Thyroid gland (tissue), 4 donors: ENCODE results near the gene CLDN11. TPM values are rescaled to one million over a fixed set of nuclear protein-coding genes. Genes with fewer than 3 reads are reported as not detected.

Source experiments
- DNase-seq, 2 donors: peaks; one replicate each; pipeline ENCODE4 v3.0.0-alpha.2; 2019
- H3K27ac ChIP-seq, 3 donors: fragments of 200-600 bp; sonication (generic); 1 replicate in 2 of 3; 2 replicates in 1 of 3; pipeline ENCODE4 v1.5.1; 2016 to 2019; ENCODE audit warnings: mild to moderate bottlenecking in 1 of 3, moderate library complexity in 1 of 3
- H3K27me3 ChIP-seq: fragments of 200-600 bp; sonication (generic); one replicate; pipeline ENCODE4 v1.5.1; 2019
- H3K36me3 ChIP-seq, 2 donors: fragments of 200-600 bp; sonication (generic); one replicate each; pipeline ENCODE4 v1.5.1; 2016 to 2019
- H3K4me1 ChIP-seq, 2 donors: fragments of 200-600 bp; sonication (generic); one replicate each; pipeline ENCODE4 v1.5.1; 2017 to 2019
- H3K4me3 ChIP-seq, 3 donors: fragments of 200-600 bp; sonication (generic); replicated peaks in 1 of 3; 1 replicate in 2 of 3; 2 replicates in 1 of 3; pipeline ENCODE4 v1.5.1; 2016; ENCODE audit warnings: mild to moderate bottlenecking in 1 of 3
- H3K9me3 ChIP-seq: fragments of 200-600 bp; sonication (generic); one replicate; pipeline ENCODE4 v1.5.1; 2017
- POLR2A ChIP-seq, 2 donors: fragments of 450-650 bp; IDR thresholded peaks; one replicate each; pipeline ENCODE4 v1.6.1; 2017; ENCODE audit warnings: antibody characterized with exemption in 2 of 2, mild to moderate bottlenecking in 2 of 2, moderate library complexity in 1 of 2
- WGBS, 2 donors: methylation state at CpG; one replicate each; pipeline ENCODE4 v1.1.5; 2017; 5-methylcytosine and 5-hydroxymethylcytosine counted together
- intact Hi-C: fragments of 100-400 bp; cut with DNase I; formaldehyde crosslinking; loops from one replicate; pipeline ENCODE4 v1.15.1; 2023
- total RNA-seq, 4 donors: library from RNA; depleted of rRNA; stranded (reverse); fragments of >200 nt; gene quantifications; one replicate each; pipeline ENCODE4 v1.2.3, GENCODE V29; 2016
- TF ChIP-seq, protein P1 (sequence below), 6 experiments: fragments of 200-600 bp in 3 of 6; fragments of 450-650 bp in 3 of 6; sonication (generic) in 3 of 6; IDR thresholded peaks; one replicate each; pipeline ENCODE4 v1.5.1; 2016 to 2019; ENCODE audit warnings: antibody characterized with exemption in 6 of 6, mild to moderate bottlenecking in 2 of 6, inconsistent platforms in 1 of 6, moderate library complexity in 1 of 6

The CLDN11 gene
- total RNA-seq, 4 donors from 2014 or later, result 3.2 to 6.6 (median 4.6) TPM

DNA sequence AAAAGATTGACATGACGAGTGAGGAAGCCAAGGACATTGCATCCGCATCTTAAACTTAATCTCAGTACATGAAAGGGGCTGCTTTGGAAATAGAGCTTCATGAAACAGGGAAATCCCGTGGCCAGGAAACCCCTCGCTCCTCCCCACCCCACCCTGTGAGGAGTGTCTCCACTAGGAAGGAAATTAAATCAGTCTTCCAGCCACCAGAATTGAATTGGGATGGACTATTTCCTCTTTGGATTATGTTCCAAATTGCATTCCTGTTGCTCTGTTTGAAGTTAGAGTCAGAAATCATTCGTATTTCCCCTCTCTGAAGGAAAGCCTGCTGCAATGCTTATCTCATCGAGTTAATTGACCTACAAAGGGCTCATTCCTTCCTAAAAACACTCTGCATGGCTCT is 35.8 kb downstream of the CLDN11 start:
- H3K4me3 ChIP-seq, result no peak overlapping the region
- H3K9me3 ChIP-seq, result no peaks in the 10 kb centered on the region
- no peaks in the 10 kb centered on the region for H3K4me1 ChIP-seq
- no peak for DNase-seq
- no peak overlapping the region for H3K27ac ChIP-seq
- intact Hi-C loops, result no loop called here
- TF ChIP-seq, protein P1, sequence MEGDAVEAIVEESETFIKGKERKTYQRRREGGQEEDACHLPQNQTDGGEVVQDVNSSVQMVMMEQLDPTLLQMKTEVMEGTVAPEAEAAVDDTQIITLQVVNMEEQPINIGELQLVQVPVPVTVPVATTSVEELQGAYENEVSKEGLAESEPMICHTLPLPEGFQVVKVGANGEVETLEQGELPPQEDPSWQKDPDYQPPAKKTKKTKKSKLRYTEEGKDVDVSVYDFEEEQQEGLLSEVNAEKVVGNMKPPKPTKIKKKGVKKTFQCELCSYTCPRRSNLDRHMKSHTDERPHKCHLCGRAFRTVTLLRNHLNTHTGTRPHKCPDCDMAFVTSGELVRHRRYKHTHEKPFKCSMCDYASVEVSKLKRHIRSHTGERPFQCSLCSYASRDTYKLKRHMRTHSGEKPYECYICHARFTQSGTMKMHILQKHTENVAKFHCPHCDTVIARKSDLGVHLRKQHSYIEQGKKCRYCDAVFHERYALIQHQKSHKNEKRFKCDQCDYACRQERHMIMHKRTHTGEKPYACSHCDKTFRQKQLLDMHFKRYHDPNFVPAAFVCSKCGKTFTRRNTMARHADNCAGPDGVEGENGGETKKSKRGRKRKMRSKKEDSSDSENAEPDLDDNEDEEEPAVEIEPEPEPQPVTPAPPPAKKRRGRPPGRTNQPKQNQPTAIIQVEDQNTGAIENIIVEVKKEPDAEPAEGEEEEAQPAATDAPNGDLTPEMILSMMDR (IDR thresholded peaks at IDR 0.05), result no peak
- no peak for TF ChIP-seq POLR2A (IDR thresholded peaks at IDR 0.05)
- WGBS, 2 donors, result 72 to 80% methylated on average over 6 of the region's 6 CpGs
- H3K27me3 ChIP-seq, result no peaks in the 10 kb centered on the region
- H3K36me3 ChIP-seq, result no peaks in the 10 kb centered on the region

- 36 to 56% methylated on average over 4 of the region's 4 CpGs for WGBS, 2 donors
- no peaks in the 10 kb centered on the region for H3K36me3 ChIP-seq
- H3K4me1 ChIP-seq, result no peaks in the 10 kb centered on the region
- no peak for DNase-seq
- no peaks in the 10 kb centered on the region for H3K27me3 ChIP-seq
- H3K27ac ChIP-seq, result no peak overlapping the region
- no peaks in the 10 kb centered on the region for H3K9me3 ChIP-seq
- no peak for TF ChIP-seq POLR2A (IDR thresholded peaks at IDR 0.05)
- TF ChIP-seq, protein P1 (IDR thresholded peaks at IDR 0.05), result no peak
- intact Hi-C loops, result no loop called here
- H3K4me3 ChIP-seq, result no peak overlapping the region
These were observed 39.6 kb downstream of the CLDN11 start for GRCh38 chr3:170458285-170458684.

DNA sequence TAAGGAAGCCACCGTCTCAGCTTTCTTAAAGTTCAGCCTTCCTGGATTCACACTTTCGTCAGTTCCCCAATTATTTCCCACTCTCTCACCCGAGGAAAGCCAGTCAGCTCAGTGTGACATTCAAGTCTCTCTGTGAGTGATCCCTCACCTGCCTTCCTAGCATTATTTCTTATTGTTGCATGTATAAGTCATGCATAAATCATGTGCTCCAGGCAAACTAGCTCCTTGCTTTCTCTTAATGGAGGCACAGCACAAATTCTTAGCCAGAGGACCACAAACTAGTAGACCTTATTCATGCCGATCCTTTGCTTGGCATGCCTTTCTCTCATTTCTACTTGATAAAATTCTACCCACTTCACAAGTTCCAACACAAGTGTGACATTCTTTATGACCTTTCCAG is 44.3 kb downstream of the CLDN11 start:
- Histone ChIP-seq H3K4me3 (no peak overlapping the region), H3K27ac (no peak overlapping the region), H3K9me3 (no peaks in the 10 kb centered on the region), H3K27me3 (no peaks in the 10 kb centered on the region), H3K36me3 (no peaks in the 10 kb centered on the region), H3K4me1 (no peaks in the 10 kb centered on the region)
- 84 to 85% methylated on average over 4 of the region's 4 CpGs for WGBS, 2 donors
- TF ChIP-seq POLR2A (IDR thresholded peaks at IDR 0.05), result no peak
- TF ChIP-seq, protein P1 (IDR thresholded peaks at IDR 0.05), result no peak
- intact Hi-C loops, result no loop called here
- DNase-seq, result no peak

DNA sequence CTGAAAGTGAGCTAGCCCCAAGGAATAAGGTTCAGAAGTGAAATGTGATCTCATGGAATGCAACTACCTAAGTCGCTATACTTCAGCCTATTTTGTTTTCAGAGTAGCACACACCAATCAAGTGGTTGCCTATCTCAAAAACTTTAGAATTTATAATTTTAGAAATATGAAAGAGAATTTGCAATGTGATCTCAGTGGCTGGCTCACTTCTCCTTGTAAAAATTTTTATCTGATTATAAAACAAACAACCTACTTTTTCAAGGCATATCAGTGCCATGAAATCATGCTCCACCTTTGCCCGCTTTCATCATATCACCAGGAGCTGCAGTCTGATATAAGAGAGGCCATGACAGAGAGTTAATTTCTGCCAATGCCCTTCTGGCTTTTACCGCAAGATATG is 47.3 kb downstream of the CLDN11 start:
- DNase-seq, result no peak
- Histone ChIP-seq H3K4me3 (no peak overlapping the region), H3K4me1 (peaks cover 0 to 5% of the 10 kb centered on the region in 2 donors), H3K27me3 (no peaks in the 10 kb centered on the region), H3K27ac (no peak overlapping the region), H3K36me3 (no peaks in the 10 kb centered on the region), H3K9me3 (no peaks in the 10 kb centered on the region)
- no peak for TF ChIP-seq POLR2A (IDR thresholded peaks at IDR 0.05)
- WGBS, 2 donors, result 48 to 82% methylated on average over 3 of the region's 3 CpGs
- intact Hi-C loops, result no loop called here

DNA sequence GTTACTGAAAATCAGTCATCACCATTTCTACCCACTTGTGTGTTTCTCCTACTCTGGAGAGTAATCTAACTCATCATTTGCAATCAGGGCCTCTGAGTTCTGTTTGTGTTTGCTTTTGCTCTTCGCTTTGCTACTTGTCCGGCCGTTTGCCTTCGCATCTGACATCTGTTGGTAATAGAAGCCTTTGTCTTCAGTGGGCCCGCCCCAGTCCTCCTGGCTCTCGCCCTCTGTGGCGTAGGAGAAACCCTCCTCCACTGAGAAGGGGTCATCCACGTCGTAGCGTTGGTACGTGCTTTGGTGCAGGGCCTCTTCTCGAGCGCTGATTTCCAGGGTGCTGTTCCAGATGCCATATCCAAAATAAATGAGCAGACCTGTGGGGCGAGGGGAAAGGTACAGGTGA is 48.3 kb downstream of the CLDN11 start:
- H3K4me1 ChIP-seq, result peaks cover 0 to 5% of the 10 kb centered on the region in 2 donors

More for the DNA sequence above, 48.3 kb downstream of the CLDN11 start:
- Histone ChIP-seq H3K9me3 (no peaks in the 10 kb centered on the region), H3K4me3 (no peak overlapping the region), H3K27me3 (no peaks in the 10 kb centered on the region), H3K27ac (no peak overlapping the region), H3K36me3 (no peaks in the 10 kb centered on the region)
- intact Hi-C loops, result no loop called here
- 84 to 88% methylated on average over 14 of the region's 14 CpGs for WGBS, 2 donors
- DNase-seq, result no peak
- TF ChIP-seq, protein P1 (IDR thresholded peaks at IDR 0.05), result no peak
- TF ChIP-seq POLR2A (IDR thresholded peaks at IDR 0.05), result no peak
